Measurements from ENCODE around the gene KCTD1. TPM values are rescaled to one million over a fixed set of nuclear protein-coding genes. Genes with fewer than 3 reads are reported as not detected.

KCTD1 gene
- total and polyA plus RNA-seq, 4 donors, result 0.78 to 2.9 (median 2.0) TPM

GRCh38 chr18:26414901-26415440, 133.4 kb downstream of the KCTD1 start:
- Histone ChIP-seq H3K36me3 (ENCODE audit: control insufficient read depth in 4 of 4, insufficient read depth in 3 of 4, low read depth in 1 of 4, low read length in 3 of 4) (no peaks in the 10 kb centered on the region), H3K4me1 (ENCODE audit: control insufficient read depth in 4 of 4, insufficient read depth in 4 of 4, low read length in 3 of 4) (no peaks in the 10 kb centered on the region), H3K9me3 (ENCODE audit: control insufficient read depth in 4 of 4, low read length in 3 of 4) (no peaks in the 10 kb centered on the region), H3K27me3 (ENCODE audit: control insufficient read depth in 4 of 4, insufficient read depth in 4 of 4, low read length in 3 of 4) (no peaks in the 10 kb centered on the region), H3K9ac (ENCODE audit: low read depth in 1 of 2, low read length in 2 of 2) (no peak overlapping the region), H3K27ac (ENCODE audit: low read depth in 1 of 2, low read length in 2 of 2) (no peak overlapping the region), H3K4me3 (ENCODE audit: low read depth in 1 of 3, low read length in 3 of 3) (no peak overlapping the region)
- DNase-seq (ENCODE audit: low spot score), result no peak
- no peak for TF ChIP-seq REST (IDR thresholded peaks at IDR 0.05)
- TF ChIP-seq FOXA2 (IDR thresholded peaks at IDR 0.05), result no peak
- no peak for TF ChIP-seq RAD21 (IDR thresholded peaks at IDR 0.05)
- TF ChIP-seq ZBTB33 (IDR thresholded peaks at IDR 0.05), result no peak
- no peak for TF ChIP-seq ATF3 (IDR thresholded peaks at IDR 0.05)
- no peak for TF ChIP-seq YY1 (IDR thresholded peaks at IDR 0.05)
- TF ChIP-seq HNF4G (IDR thresholded peaks at IDR 0.05), result no peak
- no peak for TF ChIP-seq SP1 (IDR thresholded peaks at IDR 0.05)
- TF ChIP-seq JUND (IDR thresholded peaks at IDR 0.05), result no peak
- TF ChIP-seq EGR1 (IDR thresholded peaks at IDR 0.05; ENCODE audit: low read depth in 2 of 2), result no peak
- TF ChIP-seq MAX (IDR thresholded peaks at IDR 0.05), result no peak
- TF ChIP-seq CTCF (IDR thresholded peaks at IDR 0.05; ENCODE audit: low read depth, low read length, missing input control), result no peak
- no peak for TF ChIP-seq FOXA1 (IDR thresholded peaks at IDR 0.05)
- WGBS, result 45% methylated on average over 4 of the region's 4 CpGs

- Histone ChIP-seq H3K27me3 (ENCODE audit: control insufficient read depth in 4 of 4, insufficient read depth in 4 of 4, low read length in 3 of 4) (no peaks in the 10 kb centered on the region), H3K36me3 (ENCODE audit: control insufficient read depth in 4 of 4, insufficient read depth in 3 of 4, low read depth in 1 of 4, low read length in 3 of 4) (no peaks in the 10 kb centered on the region), H3K9me3 (ENCODE audit: control insufficient read depth in 4 of 4, low read length in 3 of 4) (no peaks in the 10 kb centered on the region), H3K9ac (ENCODE audit: low read depth in 1 of 2, low read length in 2 of 2) (no peak overlapping the region), H3K4me3 (ENCODE audit: low read depth in 1 of 3, low read length in 3 of 3) (no peak overlapping the region), H3K27ac (ENCODE audit: low read depth in 1 of 2, low read length in 2 of 2) (no peak overlapping the region), H3K4me1 (ENCODE audit: control insufficient read depth in 4 of 4, insufficient read depth in 4 of 4, low read length in 3 of 4) (no peaks in the 10 kb centered on the region)
- no peak for DNase-seq (ENCODE audit: low spot score)
- TF ChIP-seq FOXA2 (IDR thresholded peaks at IDR 0.05), result no peak
- TF ChIP-seq FOXA1 (IDR thresholded peaks at IDR 0.05), result no peak
- WGBS, result 76% methylated on average over 4 of the region's 4 CpGs
These were observed 139.3 kb downstream of the KCTD1 start for GRCh38 chr18:26409091-26409490.
